Measurements from ENCODE around the gene GLI3. TPM values are rescaled to one million over a fixed set of nuclear protein-coding genes. Genes with fewer than 3 reads are reported as not detected.
A peak's percentile ranks its signal among the peaks of the same experiment; 100 is the strongest.

Gene GLI3
- total RNA-seq, 1 donor from 2014 or later: 32.0 TPM

GRCh38 chr7:42139751-42140150 lies 97.3 kb downstream of the GLI3 start:
- H3K79me2 ChIP-seq (ENCODE audit: low read depth): peaks cover 100% of the 10 kb centered on the region
- H3F3A ChIP-seq (ENCODE audit: low read depth): peaks cover 31% of the 10 kb centered on the region
- H3K36me3 ChIP-seq: no peaks in the 10 kb centered on the region
- TF ChIP-seq EZH2phosphoT487 (IDR thresholded peaks at IDR 0.05) (no peak), EZH2 (IDR thresholded peaks at IDR 0.05) (no peak), CTCF (IDR thresholded peaks at IDR 0.05) (no peak)
- H3K9me3 Mint-ChIP-seq: no peaks in the 10 kb centered on the region
- H3K4me2 ChIP-seq: no peak overlapping the region
- peaks cover 100% of the 10 kb centered on the region for H4K20me1 ChIP-seq (ENCODE audit: low read depth)
- H3K36me3 Mint-ChIP-seq: peaks cover 38% of the 10 kb centered on the region
- peaks cover 6% of the 10 kb centered on the region for H3K27me3 Mint-ChIP-seq (ENCODE audit: insufficient read depth, low read depth)
- H3K9me3 ChIP-seq (ENCODE audit: low read depth): no peaks in the 10 kb centered on the region
- H2AFZ ChIP-seq (replicated peaks): no peak overlapping the region
- H3K4me3 Mint-ChIP-seq: peak overlapping the region; percentile 4
- no peaks in the 10 kb centered on the region for H3K27me3 ChIP-seq
- H3K27ac ChIP-seq: peak overlapping the region; percentile 55
- H3K9ac ChIP-seq: no peak overlapping the region
- DNase-seq (ENCODE audit: low spot score): no peak
- H3K4me1 Mint-ChIP-seq: peaks cover 81% of the 10 kb centered on the region
- H3K4me1 ChIP-seq: peaks cover 72% of the 10 kb centered on the region
- H3K27ac Mint-ChIP-seq: no peak overlapping the region
- H3K4me3 ChIP-seq: no peak overlapping the region

GRCh38 chr7:42138691-42139090 lies 98.3 kb downstream of the GLI3 start:
- Histone ChIP-seq H3K4me1 (peaks cover 64% of the 10 kb centered on the region), H3K27me3 (no peaks in the 10 kb centered on the region), H3K36me3 (no peaks in the 10 kb centered on the region), H4K20me1 (ENCODE audit: low read depth) (peaks cover 100% of the 10 kb centered on the region), H2AFZ (replicated peaks) (no peak overlapping the region), H3K4me2 (peak overlapping the region; percentile 61), H3K79me2 (ENCODE audit: low read depth) (peaks cover 100% of the 10 kb centered on the region), H3K9ac (no peak overlapping the region), H3K27ac (peak overlapping the region; percentile 55), H3K9me3 (ENCODE audit: low read depth) (no peaks in the 10 kb centered on the region), H3K4me3 (no peak overlapping the region), H3F3A (ENCODE audit: low read depth) (peaks cover 31% of the 10 kb centered on the region)
- Mint-ChIP-seq H3K9me3 (no peaks in the 10 kb centered on the region), H3K4me3 (peak overlapping the region; percentile 57), H3K36me3 (peaks cover 34% of the 10 kb centered on the region), H3K27ac (peak overlapping the region; percentile 94), H3K4me1 (peaks cover 79% of the 10 kb centered on the region), H3K27me3 (ENCODE audit: insufficient read depth, low read depth) (peaks cover 6% of the 10 kb centered on the region)
- no peak for TF ChIP-seq EZH2 (IDR thresholded peaks at IDR 0.05)
- peak; percentile 32 for TF ChIP-seq CTCF (IDR thresholded peaks at IDR 0.05)
- no peak for TF ChIP-seq EZH2phosphoT487 (IDR thresholded peaks at IDR 0.05)
- peak; percentile 71 for DNase-seq (ENCODE audit: low spot score)

- Histone ChIP-seq H3K4me2 (peak overlapping the region; percentile 61), H3K79me2 (ENCODE audit: low read depth) (peaks cover 100% of the 10 kb centered on the region), H3F3A (ENCODE audit: low read depth) (peaks cover 31% of the 10 kb centered on the region), H3K36me3 (no peaks in the 10 kb centered on the region), H3K27ac (no peak overlapping the region), H3K9me3 (ENCODE audit: low read depth) (no peaks in the 10 kb centered on the region), H3K4me1 (peaks cover 61% of the 10 kb centered on the region), H3K9ac (no peak overlapping the region), H2AFZ (replicated peaks) (no peak overlapping the region), H4K20me1 (ENCODE audit: low read depth) (peaks cover 100% of the 10 kb centered on the region), H3K4me3 (no peak overlapping the region), H3K27me3 (no peaks in the 10 kb centered on the region)
- DNase-seq (ENCODE audit: low spot score): no peak
- H3K27me3 Mint-ChIP-seq (ENCODE audit: insufficient read depth, low read depth): peaks cover 6% of the 10 kb centered on the region
- peak overlapping the region; percentile 94 for H3K27ac Mint-ChIP-seq
- TF ChIP-seq CTCF (IDR thresholded peaks at IDR 0.05) (no peak), EZH2 (IDR thresholded peaks at IDR 0.05) (no peak), EZH2phosphoT487 (IDR thresholded peaks at IDR 0.05) (no peak)
- peaks cover 79% of the 10 kb centered on the region for H3K4me1 Mint-ChIP-seq
- H3K9me3 Mint-ChIP-seq: no peaks in the 10 kb centered on the region
- H3K4me3 Mint-ChIP-seq: peak overlapping the region; percentile 57
- H3K36me3 Mint-ChIP-seq: peaks cover 32% of the 10 kb centered on the region
Observed at GRCh38 chr7:42137941-42138340, 99.1 kb downstream of the GLI3 start.

All from neural progenitor cell (in vitro differentiated cells).